Suprapubic skin (tissue), 4 donors: ENCODE results near the gene RAPGEF3.

ENCODE experiments used
- POLR2A ChIP-seq, 2 donors: fragments of 450-650 bp; IDR thresholded peaks; one replicate each; pipeline ENCODE4 v1.6.1; 2017; ENCODE audit warnings: antibody characterized with exemption in 2 of 2, mild to moderate bottlenecking in 2 of 2, moderate library complexity in 2 of 2
- POLR2AphosphoS5 ChIP-seq, 3 donors: sonication (generic); formaldehyde crosslinking; IDR thresholded peaks; one replicate each; pipeline ENCODE4 v1.6.1; 2017; ENCODE audit warnings: antibody characterized with exemption in 3 of 3
- TF ChIP-seq, protein P1 (sequence below), 2 donors: fragments of 200-600 bp in 1 of 2; fragments of 450-650 bp in 1 of 2; sonication (generic) in 1 of 2; IDR thresholded peaks; one replicate each; pipeline ENCODE4 v1.5.1; 2016 to 2019; ENCODE audit warnings: antibody characterized with exemption in 2 of 2, mild to moderate bottlenecking in 1 of 2, moderate library complexity in 1 of 2

DNA sequence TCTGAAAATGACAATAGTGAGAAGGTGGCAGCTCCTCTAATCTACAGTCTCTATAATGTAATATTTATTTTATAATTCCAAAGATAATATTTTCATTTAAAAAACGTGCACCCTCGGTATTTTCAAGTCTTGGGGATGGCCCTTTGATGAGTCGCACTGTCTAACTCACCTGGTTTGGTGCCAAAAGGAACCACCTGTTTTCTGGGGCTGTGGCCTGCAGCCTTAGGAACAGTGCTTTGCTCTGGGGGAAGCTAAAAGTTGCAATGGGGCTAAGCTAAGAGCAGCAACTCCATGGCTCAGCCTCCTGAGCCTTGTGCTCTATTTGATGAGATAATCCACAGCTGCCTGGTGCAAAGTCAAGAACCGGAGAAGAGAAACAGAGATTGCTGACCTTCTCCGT, 27.0 kb downstream of the RAPGEF3 start:
- no peak for TF ChIP-seq POLR2AphosphoS5 (IDR thresholded peaks at IDR 0.05)
- no peak for TF ChIP-seq POLR2A (IDR thresholded peaks at IDR 0.05)
- TF ChIP-seq, protein P1, sequence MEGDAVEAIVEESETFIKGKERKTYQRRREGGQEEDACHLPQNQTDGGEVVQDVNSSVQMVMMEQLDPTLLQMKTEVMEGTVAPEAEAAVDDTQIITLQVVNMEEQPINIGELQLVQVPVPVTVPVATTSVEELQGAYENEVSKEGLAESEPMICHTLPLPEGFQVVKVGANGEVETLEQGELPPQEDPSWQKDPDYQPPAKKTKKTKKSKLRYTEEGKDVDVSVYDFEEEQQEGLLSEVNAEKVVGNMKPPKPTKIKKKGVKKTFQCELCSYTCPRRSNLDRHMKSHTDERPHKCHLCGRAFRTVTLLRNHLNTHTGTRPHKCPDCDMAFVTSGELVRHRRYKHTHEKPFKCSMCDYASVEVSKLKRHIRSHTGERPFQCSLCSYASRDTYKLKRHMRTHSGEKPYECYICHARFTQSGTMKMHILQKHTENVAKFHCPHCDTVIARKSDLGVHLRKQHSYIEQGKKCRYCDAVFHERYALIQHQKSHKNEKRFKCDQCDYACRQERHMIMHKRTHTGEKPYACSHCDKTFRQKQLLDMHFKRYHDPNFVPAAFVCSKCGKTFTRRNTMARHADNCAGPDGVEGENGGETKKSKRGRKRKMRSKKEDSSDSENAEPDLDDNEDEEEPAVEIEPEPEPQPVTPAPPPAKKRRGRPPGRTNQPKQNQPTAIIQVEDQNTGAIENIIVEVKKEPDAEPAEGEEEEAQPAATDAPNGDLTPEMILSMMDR (IDR thresholded peaks at IDR 0.05): no peak
